Naive thymus-derived CD8-positive, alpha-beta T cell (primary cell): ENCODE measurements around the gene LMCD1. TPM values are rescaled to one million over a fixed set of nuclear protein-coding genes. Genes with fewer than 3 reads are reported as not detected.

Source experiments
- ATAC-seq, 2 donors: fragments of 150-1000 bp; cut with Tn5 transposase in 1 of 2; sonication (Bioruptor Pico), chemical (Tn5 transposase) in 1 of 2; 1 replicate in 1 of 2; 2 replicates in 1 of 2; pipeline ENCODE4 v1.10.0; 2021; ENCODE audit warnings: mild to moderate bottlenecking in 2 of 2, moderate library complexity in 2 of 2
- POLR2A ChIA-PET: fragments of 350-600 bp; sonication (Branson Sonifier 250); formaldehyde crosslinking; loops from one replicate; lab custom pipeline; 2021; ENCODE audit warnings: antibody characterized with exemption; lab: Charles Lee
- DNase-seq, 10 donors: peaks; one replicate each; pipeline versions ENCODE4 v3.0.0 to v3.0.0-alpha.2; 2020 to 2022
- H3K27ac Mint-ChIP-seq, 10 donors: one replicate each; pipeline ENCODE4 v1.8.0; 2020 to 2022; ENCODE audit warnings: mild to moderate bottlenecking in 10 of 10, mixed read lengths in 10 of 10, moderate library complexity in 4 of 10, inconsistent platforms in 1 of 10
- H3K27me3 Mint-ChIP-seq, 5 donors: one replicate each; pipeline ENCODE4 v1.8.0; 2021 to 2022; ENCODE audit warnings: mixed read lengths in 5 of 5
- H3K36me3 Mint-ChIP-seq, 3 donors: one replicate each; pipeline ENCODE4 v1.8.0; 2020 to 2022; ENCODE audit warnings: mixed read lengths in 3 of 3, mild to moderate bottlenecking in 2 of 3, inconsistent platforms in 1 of 3
- H3K4me1 Mint-ChIP-seq, 4 donors: one replicate each; pipeline ENCODE4 v1.8.0; 2021 to 2022; ENCODE audit warnings: mixed read lengths in 4 of 4
- H3K4me3 Mint-ChIP-seq, 10 donors: one replicate each; pipeline ENCODE4 v1.8.0; 2020 to 2022; ENCODE audit warnings: mild to moderate bottlenecking in 10 of 10, mixed read lengths in 10 of 10, moderate library complexity in 6 of 10, inconsistent platforms in 1 of 10
- H3K9me3 Mint-ChIP-seq, 9 donors: one replicate each; pipeline ENCODE4 v1.8.0; 2020 to 2022; ENCODE audit warnings: mixed read lengths in 9 of 9, mild to moderate bottlenecking in 3 of 9, inconsistent platforms in 1 of 9, moderate library complexity in 1 of 9
- polyA plus RNA-seq, 3 donors: library from polyadenylated mRNA; unstranded; fragments of 300-500 nt; fragmentation: Illumina TruSeq; gene quantifications; one replicate each; pipeline ENCODE4 v1.2.3, GENCODE V29; 2021
- total RNA-seq, 8 experiments: library from RNA in 2 of 8; stranded (reverse) in 2 of 8; gene quantifications; one replicate each; pipeline ENCODE4 v1.2.3 and lab custom pipeline; 2021 to 2026

Gene LMCD1
- total and polyA plus RNA-seq, 5 experiments from 2014 or later: 1.2 TPM; not detected in 4

DNA sequence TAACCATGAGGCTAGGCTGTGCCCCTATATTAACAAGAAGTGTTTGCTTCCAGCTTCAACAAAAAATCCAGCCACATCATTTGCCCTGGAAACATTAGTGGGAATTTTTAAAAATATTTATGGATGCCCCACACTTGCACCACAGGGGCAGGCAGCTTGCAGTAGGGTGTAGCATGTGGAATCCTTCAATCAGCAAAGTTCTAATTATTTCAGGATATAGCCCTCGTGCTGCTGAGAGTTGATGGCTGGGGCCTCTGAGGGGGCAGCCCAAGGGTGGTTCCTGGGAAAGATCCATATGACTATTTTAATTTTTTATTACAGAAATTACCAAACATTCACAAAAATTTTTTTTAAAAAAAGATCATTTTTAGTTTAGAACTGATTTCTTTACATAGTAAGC is 35.1 kb upstream of the LMCD1 start:
- H3K27ac Mint-ChIP-seq: no peak overlapping the region
- ATAC-seq (no peak), DNase-seq (no peak)
- H3K36me3 Mint-ChIP-seq: no peaks in the 10 kb centered on the region
- POLR2A ChIA-PET: no interaction called here
- H3K27me3 Mint-ChIP-seq: peaks cover 6 to 27% (median 9%) of the 10 kb centered on the region in 5 donors
- H3K4me3 Mint-ChIP-seq: no peak overlapping the region
- peaks cover 0 to 10% (median 0%) of the 10 kb centered on the region in 9 donors for H3K9me3 Mint-ChIP-seq
- no peaks in the 10 kb centered on the region for H3K4me1 Mint-ChIP-seq

DNA sequence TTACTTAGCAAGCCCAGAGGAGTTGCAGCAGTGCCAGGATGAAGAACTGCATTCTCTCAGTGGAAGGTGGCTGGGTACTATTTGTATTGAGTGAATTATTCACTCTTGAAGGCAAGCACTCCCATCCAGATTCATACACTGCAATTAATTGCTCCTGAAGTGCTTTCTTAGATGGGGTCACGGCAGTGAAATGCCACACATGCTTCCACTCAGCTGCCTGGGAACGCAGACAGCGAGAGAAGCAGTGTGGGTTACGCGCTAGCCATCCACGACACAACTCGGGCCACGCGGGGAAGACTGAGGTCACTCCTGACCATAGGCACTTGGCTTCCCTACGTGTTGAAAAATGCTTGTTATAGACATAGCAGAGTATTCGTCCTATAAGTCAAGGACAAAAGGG is 30.8 kb upstream of the LMCD1 start:
- no peaks in the 10 kb centered on the region for H3K4me1 Mint-ChIP-seq
- no peak overlapping the region for H3K4me3 Mint-ChIP-seq
- H3K36me3 Mint-ChIP-seq: no peaks in the 10 kb centered on the region
- DNase-seq (no peak), ATAC-seq (no peak)
- POLR2A ChIA-PET: no interaction called here
- H3K9me3 Mint-ChIP-seq: peaks cover 0 to 2% (median 0%) of the 10 kb centered on the region in 9 donors
- no peak overlapping the region for H3K27ac Mint-ChIP-seq
- peaks cover 2 to 16% (median 7%) of the 10 kb centered on the region in 5 donors for H3K27me3 Mint-ChIP-seq

DNA sequence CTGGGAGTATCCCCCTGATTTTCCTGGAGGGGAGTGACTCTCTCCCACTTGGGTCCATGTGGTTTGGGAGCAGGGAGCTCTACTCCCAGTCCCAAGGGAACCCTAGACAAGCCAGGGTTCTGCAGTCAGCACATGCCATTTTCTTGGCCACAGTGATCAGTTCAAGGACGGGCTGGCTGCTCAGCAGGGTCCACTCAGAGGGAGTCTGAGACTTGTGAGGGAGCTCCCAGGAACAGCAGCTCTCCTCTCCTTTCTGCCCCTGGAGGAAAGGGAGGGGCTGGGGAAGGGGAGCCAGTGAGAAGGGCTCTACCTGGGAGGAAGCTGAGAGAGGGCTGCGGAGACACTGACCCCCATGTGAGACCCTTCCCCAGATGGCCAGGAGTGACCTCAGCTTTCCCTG is 29.1 kb upstream of the LMCD1 start:
- peaks cover 0 to 2% (median 0%) of the 10 kb centered on the region in 9 donors for H3K9me3 Mint-ChIP-seq
- H3K4me3 Mint-ChIP-seq: no peak overlapping the region
- H3K4me1 Mint-ChIP-seq: no peaks in the 10 kb centered on the region
- no peaks in the 10 kb centered on the region for H3K36me3 Mint-ChIP-seq
- POLR2A ChIA-PET: no interaction called here
- peaks cover 0 to 9% (median 3%) of the 10 kb centered on the region in 5 donors for H3K27me3 Mint-ChIP-seq
- DNase-seq (no peak), ATAC-seq (no peak)
- no peak overlapping the region for H3K27ac Mint-ChIP-seq

DNA sequence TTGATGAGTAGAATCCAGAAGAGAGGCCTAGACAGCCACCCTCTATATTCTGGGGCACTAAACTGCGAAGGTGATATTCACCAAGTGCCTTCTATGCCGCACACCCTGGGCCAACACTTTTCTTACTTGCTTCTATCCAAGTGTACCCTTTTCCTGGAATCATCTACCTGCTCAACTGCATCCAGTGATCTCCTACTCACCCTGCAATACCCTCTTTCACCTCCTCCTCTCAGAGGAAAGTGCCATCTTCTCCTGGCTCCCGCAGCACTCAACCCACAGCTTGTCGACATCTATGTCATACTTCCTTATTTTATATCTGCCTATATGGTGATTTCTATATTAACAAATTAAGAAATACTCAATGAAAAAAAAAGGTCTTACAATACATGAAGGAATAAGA is 28.6 kb upstream of the LMCD1 start:
- Mint-ChIP-seq H3K27ac (no peak overlapping the region), H3K27me3 (peaks cover 0 to 5% (median 4%) of the 10 kb centered on the region in 5 donors), H3K36me3 (no peaks in the 10 kb centered on the region), H3K4me1 (no peaks in the 10 kb centered on the region), H3K9me3 (peaks cover 0 to 2% (median 0%) of the 10 kb centered on the region in 9 donors), H3K4me3 (no peak overlapping the region)
- DNase-seq (no peak), ATAC-seq (no peak)
- POLR2A ChIA-PET: no interaction called here

DNA sequence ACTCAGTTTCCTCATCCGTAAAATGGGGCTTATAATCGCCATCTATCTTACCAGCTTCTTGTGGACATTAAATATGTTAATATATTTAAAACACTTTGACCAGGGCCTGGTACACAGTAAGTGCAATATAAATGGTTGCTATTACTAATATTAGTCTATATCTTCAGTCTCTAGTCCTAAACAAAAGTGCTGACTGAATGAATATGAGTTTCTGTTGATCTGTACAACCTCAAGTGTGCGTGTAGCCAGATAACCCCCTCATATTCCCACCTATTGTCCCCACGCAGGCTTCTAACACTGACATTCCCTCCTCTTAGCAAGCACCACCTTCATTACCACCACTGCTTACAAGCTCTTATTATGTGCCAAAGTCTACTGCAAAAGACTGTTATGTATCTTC is 27.6 kb upstream of the LMCD1 start:
- peaks cover 0 to 5% (median 2%) of the 10 kb centered on the region in 5 donors for H3K27me3 Mint-ChIP-seq
- ATAC-seq (no peak), DNase-seq (no peak)
- no peaks in the 10 kb centered on the region for H3K36me3 Mint-ChIP-seq
- H3K4me3 Mint-ChIP-seq: no peak overlapping the region
- no peak overlapping the region for H3K27ac Mint-ChIP-seq
- H3K9me3 Mint-ChIP-seq: peaks cover 0 to 2% (median 0%) of the 10 kb centered on the region in 9 donors
- no peaks in the 10 kb centered on the region for H3K4me1 Mint-ChIP-seq
- POLR2A ChIA-PET: no interaction called here

DNA sequence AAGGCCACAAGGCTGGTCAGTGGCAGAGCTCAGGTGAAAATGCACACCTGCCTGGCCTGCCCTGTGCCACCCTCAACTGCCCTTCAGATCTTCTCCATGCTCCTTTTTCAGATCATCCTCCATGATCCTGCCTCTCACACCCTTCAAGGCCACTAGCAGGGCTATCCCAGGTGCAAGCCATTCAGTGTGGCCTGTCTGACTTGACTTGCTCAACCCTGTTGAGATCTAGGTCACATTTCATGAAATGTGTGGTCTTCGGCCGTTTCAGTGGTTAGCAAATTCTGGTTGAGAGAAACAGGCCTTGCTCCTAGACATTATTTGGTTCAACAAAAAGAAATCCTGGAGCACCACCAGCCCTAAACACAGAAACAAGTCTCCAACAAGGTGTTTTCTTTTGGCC is 26.6 kb upstream of the LMCD1 start:
- no peak overlapping the region for H3K4me3 Mint-ChIP-seq
- H3K36me3 Mint-ChIP-seq: no peaks in the 10 kb centered on the region
- H3K27me3 Mint-ChIP-seq: peaks cover 0 to 3% (median 0%) of the 10 kb centered on the region in 5 donors
- H3K27ac Mint-ChIP-seq: no peak overlapping the region
- ATAC-seq (no peak), DNase-seq (no peak)
- POLR2A ChIA-PET: no interaction called here
- H3K4me1 Mint-ChIP-seq: no peaks in the 10 kb centered on the region
- H3K9me3 Mint-ChIP-seq: peaks cover 0 to 2% (median 0%) of the 10 kb centered on the region in 9 donors

DNA sequence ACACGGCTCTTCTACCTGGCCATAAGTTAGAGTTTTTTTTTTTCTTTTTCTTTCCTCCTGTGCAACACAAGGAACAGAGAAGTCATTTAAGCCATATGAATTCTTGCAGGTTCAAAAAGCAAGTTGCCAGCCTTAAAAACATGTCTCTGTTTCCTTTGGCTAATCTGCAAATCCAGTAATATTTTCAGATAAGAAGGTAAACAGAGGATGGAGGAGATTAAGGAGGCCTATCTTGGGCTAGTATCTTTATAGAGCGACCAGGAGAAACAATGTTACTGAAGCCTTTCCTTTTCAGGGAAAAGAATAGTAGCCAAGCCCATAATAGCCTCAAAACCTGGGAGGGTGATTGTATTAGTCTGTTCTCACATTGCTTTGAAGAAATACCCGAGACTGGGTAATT is 20.9 kb upstream of the LMCD1 start:
- ATAC-seq (no peak), DNase-seq (no peak)
- peaks cover 0 to 1% (median 0%) of the 10 kb centered on the region in 5 donors for H3K27me3 Mint-ChIP-seq
- POLR2A ChIA-PET: no interaction called here
- no peak overlapping the region for H3K27ac Mint-ChIP-seq
- no peak overlapping the region for H3K4me3 Mint-ChIP-seq
- H3K4me1 Mint-ChIP-seq: no peaks in the 10 kb centered on the region
- H3K36me3 Mint-ChIP-seq: no peaks in the 10 kb centered on the region
- peaks cover 0 to 2% (median 0%) of the 10 kb centered on the region in 9 donors for H3K9me3 Mint-ChIP-seq

DNA sequence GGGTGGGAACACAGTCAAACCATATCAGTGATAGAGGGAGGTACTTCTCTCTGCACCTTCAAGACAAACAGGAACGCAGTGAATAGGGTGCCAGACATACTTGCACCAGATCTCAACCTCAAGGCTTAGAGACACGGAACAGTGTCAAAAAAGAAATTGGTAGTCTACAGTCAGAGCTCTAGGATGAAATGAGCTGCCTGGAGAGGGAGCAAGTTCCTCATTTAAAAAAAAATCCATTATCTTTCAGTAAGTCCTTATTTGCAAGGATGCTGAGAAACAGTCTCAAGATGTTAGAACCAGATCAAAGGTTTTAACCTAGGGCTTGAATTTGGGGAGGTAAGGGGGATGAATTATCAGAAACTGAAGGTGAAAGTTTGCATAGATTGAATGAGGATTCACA is 20.2 kb upstream of the LMCD1 start:
- Mint-ChIP-seq H3K4me1 (no peaks in the 10 kb centered on the region), H3K36me3 (no peaks in the 10 kb centered on the region), H3K27me3 (peaks cover 0 to 1% (median 0%) of the 10 kb centered on the region in 5 donors), H3K27ac (peak overlapping the region in 1 of 10 donors; percentile 22), H3K4me3 (no peak overlapping the region), H3K9me3 (peaks cover 0 to 2% (median 0%) of the 10 kb centered on the region in 9 donors)
- DNase-seq: no peak
- POLR2A ChIA-PET: no interaction called here
- no peak for ATAC-seq

DNA sequence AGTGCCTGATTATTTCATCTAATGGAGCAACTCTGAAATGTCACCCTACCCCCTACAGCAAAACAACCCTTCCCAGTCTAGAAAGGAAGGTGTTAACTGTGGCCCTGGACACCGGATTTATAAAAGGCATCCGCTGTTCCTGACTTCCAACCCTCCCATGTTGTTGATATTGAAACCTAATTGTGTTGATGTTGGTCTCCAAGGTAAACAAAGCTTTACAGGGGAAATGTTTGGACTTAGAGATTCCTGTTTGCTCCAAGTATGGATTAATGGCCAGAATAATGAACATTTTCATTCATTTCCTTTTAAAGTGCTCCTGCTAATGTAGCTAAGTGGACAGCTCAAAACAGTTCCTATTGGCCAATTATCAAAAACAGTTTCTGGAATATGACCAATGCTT is 19.4 kb upstream of the LMCD1 start:
- ATAC-seq (no peak), DNase-seq (no peak)
- Mint-ChIP-seq H3K36me3 (no peaks in the 10 kb centered on the region), H3K4me1 (no peaks in the 10 kb centered on the region), H3K27ac (no peak overlapping the region), H3K27me3 (peaks cover 0 to 1% (median 0%) of the 10 kb centered on the region in 5 donors), H3K4me3 (no peak overlapping the region), H3K9me3 (peaks cover 0 to 2% (median 0%) of the 10 kb centered on the region in 9 donors)
- POLR2A ChIA-PET: no interaction called here

DNA sequence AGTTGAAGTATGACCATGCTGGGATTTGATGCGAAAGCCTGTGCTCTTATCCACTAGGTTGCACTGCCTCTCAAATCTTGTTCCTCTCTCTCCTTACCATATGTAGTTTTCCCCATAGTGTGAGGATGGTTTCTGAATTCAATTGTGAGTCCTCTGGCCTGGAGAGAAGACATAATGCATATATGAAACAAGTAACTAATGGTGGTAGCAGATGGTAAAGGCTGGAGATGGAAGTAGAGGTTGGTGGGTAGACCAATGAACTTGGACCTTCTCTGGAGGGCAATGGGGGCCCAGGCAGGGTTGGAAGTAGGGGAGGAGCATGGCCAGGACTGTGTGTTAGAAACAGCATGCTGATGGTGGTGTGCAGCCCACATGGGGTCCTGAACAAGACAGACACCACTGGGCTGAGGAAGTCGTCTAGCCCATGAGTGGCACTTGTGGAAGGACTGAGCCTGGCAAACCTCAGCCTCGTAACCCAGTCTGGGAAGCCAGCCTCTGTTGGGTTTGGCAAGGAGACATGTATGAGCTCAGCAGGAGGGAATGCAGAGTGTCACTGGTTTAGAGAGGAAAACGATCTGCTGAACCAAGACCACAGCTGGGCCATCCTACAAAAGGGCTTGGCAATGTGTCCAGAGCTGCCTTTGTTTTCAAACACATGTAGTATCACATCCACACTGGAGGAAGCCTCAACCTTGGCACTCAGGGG is 18.5 kb upstream of the LMCD1 start:
- DNase-seq (no peak), ATAC-seq (no peak)
- H3K4me3 Mint-ChIP-seq: no peak overlapping the region
- POLR2A ChIA-PET: no interaction called here
- peaks cover 0 to 2% (median 0%) of the 10 kb centered on the region in 9 donors for H3K9me3 Mint-ChIP-seq
- H3K36me3 Mint-ChIP-seq: no peaks in the 10 kb centered on the region
- no peaks in the 10 kb centered on the region for H3K4me1 Mint-ChIP-seq
- no peaks in the 10 kb centered on the region for H3K27me3 Mint-ChIP-seq
- no peak overlapping the region for H3K27ac Mint-ChIP-seq

DNA sequence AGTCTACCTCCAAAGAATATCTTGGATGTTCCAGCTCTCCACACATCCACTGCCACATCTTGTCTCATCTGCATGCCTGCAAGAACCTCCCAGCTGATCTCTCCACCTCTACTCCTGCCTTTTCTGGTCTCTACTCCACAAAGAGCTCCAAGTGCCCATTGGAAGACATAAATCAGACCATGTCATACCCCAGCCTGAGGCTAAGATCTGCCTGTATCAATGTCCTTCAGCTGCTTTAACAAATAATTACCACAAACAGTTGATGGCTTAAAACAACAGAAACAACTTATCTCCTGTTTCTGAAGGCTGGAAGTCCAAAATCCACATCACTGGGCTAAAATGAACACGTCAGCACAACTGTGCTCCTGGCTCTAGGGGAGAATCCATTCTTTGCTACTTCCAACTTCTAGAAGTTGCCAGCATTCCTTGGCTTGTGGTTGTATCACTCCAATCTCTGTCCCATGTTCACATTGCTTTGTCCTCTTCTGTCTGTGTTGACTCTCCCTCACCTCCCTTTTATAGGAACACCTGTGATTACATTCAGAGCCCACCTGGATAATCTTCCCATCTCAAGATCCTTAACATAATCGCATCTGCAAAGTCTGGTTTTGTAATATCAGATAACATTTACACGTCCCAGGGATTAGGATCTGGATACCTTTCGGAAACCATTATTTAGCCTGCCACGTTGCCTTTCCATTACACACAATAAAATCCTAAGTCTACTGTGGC is 17.0 kb upstream of the LMCD1 start:
- H3K9me3 Mint-ChIP-seq: peaks cover 0 to 2% (median 0%) of the 10 kb centered on the region in 9 donors
- POLR2A ChIA-PET: no interaction called here
- ATAC-seq: no peak
- H3K27ac Mint-ChIP-seq: no peak overlapping the region
- no peaks in the 10 kb centered on the region for H3K36me3 Mint-ChIP-seq
- H3K4me1 Mint-ChIP-seq: no peaks in the 10 kb centered on the region
- no peak overlapping the region for H3K4me3 Mint-ChIP-seq
- H3K27me3 Mint-ChIP-seq: no peaks in the 10 kb centered on the region
- no peak for DNase-seq

DNA sequence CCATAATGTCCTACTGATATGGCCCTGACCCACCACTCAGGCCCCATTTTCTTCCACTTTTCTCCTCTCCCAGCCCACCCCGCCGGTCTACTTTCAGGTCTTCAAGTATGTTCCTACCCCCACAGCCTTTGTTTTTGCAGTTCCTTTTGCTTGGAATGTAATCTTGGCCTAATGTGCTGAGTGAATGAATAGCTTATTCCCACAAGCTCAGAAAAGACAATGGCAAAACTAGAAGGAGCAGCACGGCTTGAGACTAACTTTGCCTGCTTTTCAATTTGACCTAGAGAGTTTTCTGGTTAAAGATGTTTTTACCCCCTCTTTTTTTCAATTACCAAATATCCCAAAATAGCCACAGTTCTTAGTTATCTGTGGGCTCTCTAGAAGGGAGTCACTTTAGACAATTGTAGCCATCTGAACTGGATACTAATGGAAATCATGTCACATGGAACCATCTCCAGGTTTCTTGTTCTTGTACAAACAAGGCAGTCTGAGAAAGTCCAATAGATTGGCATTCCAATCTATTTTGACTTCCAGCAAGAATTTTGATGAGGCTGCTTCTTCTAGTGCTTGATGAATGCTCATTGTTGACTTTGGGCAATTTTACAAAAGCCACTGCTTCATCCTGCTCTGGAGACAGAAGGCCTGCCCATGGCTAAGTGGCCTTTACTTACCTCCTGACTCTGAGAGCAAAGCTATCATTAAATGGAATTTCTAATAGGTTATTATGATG is 16.3 kb upstream of the LMCD1 start:
- Mint-ChIP-seq H3K36me3 (no peaks in the 10 kb centered on the region), H3K27me3 (no peaks in the 10 kb centered on the region), H3K4me1 (no peaks in the 10 kb centered on the region), H3K4me3 (no peak overlapping the region), H3K27ac (no peak overlapping the region), H3K9me3 (no peaks in the 10 kb centered on the region)
- DNase-seq (no peak), ATAC-seq (no peak)
- POLR2A ChIA-PET: no interaction called here

DNA sequence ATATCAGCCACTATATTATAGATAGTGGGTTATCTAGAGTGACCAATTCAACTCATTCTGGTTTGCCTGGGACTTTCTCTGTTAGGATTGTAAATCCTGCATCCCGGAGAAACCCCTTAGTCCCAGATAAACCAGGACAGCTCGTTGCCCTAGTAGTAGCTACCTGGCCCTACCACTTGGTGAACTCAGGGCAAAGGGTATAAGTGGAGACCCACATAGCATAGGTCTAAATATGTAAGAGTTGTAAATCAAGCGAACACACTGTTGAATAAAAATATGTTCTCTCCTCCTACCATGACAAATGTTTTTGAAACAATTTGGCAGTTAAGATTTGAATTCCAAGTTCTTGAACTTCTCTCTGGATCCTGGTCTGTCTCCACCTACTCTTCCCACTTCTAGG is 15.7 kb upstream of the LMCD1 start:
- no peaks in the 10 kb centered on the region for H3K9me3 Mint-ChIP-seq
- H3K27me3 Mint-ChIP-seq: peaks cover 0 to 3% (median 0%) of the 10 kb centered on the region in 5 donors
- H3K27ac Mint-ChIP-seq: no peak overlapping the region
- no peaks in the 10 kb centered on the region for H3K36me3 Mint-ChIP-seq
- DNase-seq: no peak
- no peaks in the 10 kb centered on the region for H3K4me1 Mint-ChIP-seq
- ATAC-seq: no peak
- H3K4me3 Mint-ChIP-seq: no peak overlapping the region
- POLR2A ChIA-PET: no interaction called here
